Measurements from ENCODE around the gene ATP10B. TPM values are rescaled to one million over a fixed set of nuclear protein-coding genes. Genes with fewer than 3 reads are reported as not detected.

The ATP10B gene
- total RNA-seq, 1 experiment from 2014 or later = 0.11 TPM

DNA sequence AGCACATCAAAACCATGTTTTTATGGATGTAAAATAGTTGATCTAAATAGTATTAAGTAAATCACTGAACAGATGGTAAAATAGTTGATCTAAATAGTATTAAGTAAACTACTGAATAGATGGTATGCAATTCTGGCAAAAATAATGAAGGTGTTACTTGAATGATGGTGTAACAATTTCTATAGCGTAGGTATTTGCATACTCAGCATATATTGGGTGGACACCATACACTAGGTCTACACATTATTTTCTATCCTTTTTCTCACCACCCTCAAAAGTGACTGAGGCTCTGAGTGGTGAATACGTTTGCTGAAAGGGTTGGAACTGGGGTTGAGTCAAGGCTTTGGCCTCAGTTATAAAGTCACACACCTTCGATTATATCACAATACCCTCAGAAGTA is 81.3 kb downstream of the ATP10B start:
- no peaks in the 10 kb centered on the region for H3K9me3 Mint-ChIP-seq
- H3K36me3 Mint-ChIP-seq = no peaks in the 10 kb centered on the region
- POLR2A ChIA-PET = no interaction called here
- TF ChIP-seq, protein P1, sequence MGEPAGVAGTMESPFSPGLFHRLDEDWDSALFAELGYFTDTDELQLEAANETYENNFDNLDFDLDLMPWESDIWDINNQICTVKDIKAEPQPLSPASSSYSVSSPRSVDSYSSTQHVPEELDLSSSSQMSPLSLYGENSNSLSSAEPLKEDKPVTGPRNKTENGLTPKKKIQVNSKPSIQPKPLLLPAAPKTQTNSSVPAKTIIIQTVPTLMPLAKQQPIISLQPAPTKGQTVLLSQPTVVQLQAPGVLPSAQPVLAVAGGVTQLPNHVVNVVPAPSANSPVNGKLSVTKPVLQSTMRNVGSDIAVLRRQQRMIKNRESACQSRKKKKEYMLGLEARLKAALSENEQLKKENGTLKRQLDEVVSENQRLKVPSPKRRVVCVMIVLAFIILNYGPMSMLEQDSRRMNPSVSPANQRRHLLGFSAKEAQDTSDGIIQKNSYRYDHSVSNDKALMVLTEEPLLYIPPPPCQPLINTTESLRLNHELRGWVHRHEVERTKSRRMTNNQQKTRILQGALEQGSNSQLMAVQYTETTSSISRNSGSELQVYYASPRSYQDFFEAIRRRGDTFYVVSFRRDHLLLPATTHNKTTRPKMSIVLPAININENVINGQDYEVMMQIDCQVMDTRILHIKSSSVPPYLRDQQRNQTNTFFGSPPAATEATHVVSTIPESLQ (CRISPR knock-in tag; IDR thresholded peaks at IDR 0.05) = no peak
- TF ChIP-seq TEAD4 (CRISPR knock-in tag; IDR thresholded peaks at IDR 0.05) (no peak), MXD4 (CRISPR knock-in tag; IDR thresholded peaks at IDR 0.05; ENCODE audit: borderline replicate concordance) (no peak), ESRRA (CRISPR knock-in tag; IDR thresholded peaks at IDR 0.05; ENCODE audit: borderline replicate concordance) (no peak), NFE2L1 (CRISPR knock-in tag; IDR thresholded peaks at IDR 0.05) (no peak), NR1H2 (CRISPR knock-in tag; IDR thresholded peaks at IDR 0.05) (no peak), SMAD3 (CRISPR knock-in tag; IDR thresholded peaks at IDR 0.05; ENCODE audit: borderline replicate concordance) (no peak), SMAD4 (CRISPR knock-in tag; IDR thresholded peaks at IDR 0.05) (no peak), ZNF423 (CRISPR knock-in tag; IDR thresholded peaks at IDR 0.05) (no peak), FOXK1 (CRISPR knock-in tag; IDR thresholded peaks at IDR 0.05) (no peak), ZNF219 (CRISPR knock-in tag; IDR thresholded peaks at IDR 0.05; ENCODE audit: borderline replicate concordance) (no peak), CBFB (CRISPR knock-in tag; IDR thresholded peaks at IDR 0.05; ENCODE audit: low read depth) (no peak), ZNF671 (CRISPR knock-in tag; IDR thresholded peaks at IDR 0.05) (no peak), ZNF317 (CRISPR knock-in tag; IDR thresholded peaks at IDR 0.05; ENCODE audit: borderline replicate concordance, low read depth) (no peak)
- TF ChIP-seq, protein P2, sequence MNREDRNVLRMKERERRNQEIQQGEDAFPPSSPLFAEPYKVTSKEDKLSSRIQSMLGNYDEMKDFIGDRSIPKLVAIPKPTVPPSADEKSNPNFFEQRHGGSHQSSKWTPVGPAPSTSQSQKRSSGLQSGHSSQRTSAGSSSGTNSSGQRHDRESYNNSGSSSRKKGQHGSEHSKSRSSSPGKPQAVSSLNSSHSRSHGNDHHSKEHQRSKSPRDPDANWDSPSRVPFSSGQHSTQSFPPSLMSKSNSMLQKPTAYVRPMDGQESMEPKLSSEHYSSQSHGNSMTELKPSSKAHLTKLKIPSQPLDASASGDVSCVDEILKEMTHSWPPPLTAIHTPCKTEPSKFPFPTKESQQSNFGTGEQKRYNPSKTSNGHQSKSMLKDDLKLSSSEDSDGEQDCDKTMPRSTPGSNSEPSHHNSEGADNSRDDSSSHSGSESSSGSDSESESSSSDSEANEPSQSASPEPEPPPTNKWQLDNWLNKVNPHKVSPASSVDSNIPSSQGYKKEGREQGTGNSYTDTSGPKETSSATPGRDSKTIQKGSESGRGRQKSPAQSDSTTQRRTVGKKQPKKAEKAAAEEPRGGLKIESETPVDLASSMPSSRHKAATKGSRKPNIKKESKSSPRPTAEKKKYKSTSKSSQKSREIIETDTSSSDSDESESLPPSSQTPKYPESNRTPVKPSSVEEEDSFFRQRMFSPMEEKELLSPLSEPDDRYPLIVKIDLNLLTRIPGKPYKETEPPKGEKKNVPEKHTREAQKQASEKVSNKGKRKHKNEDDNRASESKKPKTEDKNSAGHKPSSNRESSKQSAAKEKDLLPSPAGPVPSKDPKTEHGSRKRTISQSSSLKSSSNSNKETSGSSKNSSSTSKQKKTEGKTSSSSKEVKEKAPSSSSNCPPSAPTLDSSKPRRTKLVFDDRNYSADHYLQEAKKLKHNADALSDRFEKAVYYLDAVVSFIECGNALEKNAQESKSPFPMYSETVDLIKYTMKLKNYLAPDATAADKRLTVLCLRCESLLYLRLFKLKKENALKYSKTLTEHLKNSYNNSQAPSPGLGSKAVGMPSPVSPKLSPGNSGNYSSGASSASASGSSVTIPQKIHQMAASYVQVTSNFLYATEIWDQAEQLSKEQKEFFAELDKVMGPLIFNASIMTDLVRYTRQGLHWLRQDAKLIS (CRISPR knock-in tag; IDR thresholded peaks at IDR 0.05; ENCODE audit: borderline replicate concordance) = no peak
- TF ChIP-seq, protein P3, sequence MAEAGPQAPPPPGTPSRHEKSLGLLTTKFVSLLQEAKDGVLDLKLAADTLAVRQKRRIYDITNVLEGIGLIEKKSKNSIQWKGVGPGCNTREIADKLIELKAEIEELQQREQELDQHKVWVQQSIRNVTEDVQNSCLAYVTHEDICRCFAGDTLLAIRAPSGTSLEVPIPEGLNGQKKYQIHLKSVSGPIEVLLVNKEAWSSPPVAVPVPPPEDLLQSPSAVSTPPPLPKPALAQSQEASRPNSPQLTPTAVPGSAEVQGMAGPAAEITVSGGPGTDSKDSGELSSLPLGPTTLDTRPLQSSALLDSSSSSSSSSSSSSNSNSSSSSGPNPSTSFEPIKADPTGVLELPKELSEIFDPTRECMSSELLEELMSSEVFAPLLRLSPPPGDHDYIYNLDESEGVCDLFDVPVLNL (CRISPR knock-in tag; IDR thresholded peaks at IDR 0.05; ENCODE audit: borderline replicate concordance, low read depth) = no peak
- TF ChIP-seq, protein P4, sequence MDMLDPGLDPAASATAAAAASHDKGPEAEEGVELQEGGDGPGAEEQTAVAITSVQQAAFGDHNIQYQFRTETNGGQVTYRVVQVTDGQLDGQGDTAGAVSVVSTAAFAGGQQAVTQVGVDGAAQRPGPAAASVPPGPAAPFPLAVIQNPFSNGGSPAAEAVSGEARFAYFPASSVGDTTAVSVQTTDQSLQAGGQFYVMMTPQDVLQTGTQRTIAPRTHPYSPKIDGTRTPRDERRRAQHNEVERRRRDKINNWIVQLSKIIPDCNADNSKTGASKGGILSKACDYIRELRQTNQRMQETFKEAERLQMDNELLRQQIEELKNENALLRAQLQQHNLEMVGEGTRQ (CRISPR knock-in tag; IDR thresholded peaks at IDR 0.05) = no peak
- TF ChIP-seq, protein P5, sequence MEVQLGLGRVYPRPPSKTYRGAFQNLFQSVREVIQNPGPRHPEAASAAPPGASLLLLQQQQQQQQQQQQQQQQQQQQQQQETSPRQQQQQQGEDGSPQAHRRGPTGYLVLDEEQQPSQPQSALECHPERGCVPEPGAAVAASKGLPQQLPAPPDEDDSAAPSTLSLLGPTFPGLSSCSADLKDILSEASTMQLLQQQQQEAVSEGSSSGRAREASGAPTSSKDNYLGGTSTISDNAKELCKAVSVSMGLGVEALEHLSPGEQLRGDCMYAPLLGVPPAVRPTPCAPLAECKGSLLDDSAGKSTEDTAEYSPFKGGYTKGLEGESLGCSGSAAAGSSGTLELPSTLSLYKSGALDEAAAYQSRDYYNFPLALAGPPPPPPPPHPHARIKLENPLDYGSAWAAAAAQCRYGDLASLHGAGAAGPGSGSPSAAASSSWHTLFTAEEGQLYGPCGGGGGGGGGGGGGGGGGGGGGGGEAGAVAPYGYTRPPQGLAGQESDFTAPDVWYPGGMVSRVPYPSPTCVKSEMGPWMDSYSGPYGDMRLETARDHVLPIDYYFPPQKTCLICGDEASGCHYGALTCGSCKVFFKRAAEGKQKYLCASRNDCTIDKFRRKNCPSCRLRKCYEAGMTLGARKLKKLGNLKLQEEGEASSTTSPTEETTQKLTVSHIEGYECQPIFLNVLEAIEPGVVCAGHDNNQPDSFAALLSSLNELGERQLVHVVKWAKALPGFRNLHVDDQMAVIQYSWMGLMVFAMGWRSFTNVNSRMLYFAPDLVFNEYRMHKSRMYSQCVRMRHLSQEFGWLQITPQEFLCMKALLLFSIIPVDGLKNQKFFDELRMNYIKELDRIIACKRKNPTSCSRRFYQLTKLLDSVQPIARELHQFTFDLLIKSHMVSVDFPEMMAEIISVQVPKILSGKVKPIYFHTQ (CRISPR knock-in tag; IDR thresholded peaks at IDR 0.05) = no peak
- TF ChIP-seq, protein P6, sequence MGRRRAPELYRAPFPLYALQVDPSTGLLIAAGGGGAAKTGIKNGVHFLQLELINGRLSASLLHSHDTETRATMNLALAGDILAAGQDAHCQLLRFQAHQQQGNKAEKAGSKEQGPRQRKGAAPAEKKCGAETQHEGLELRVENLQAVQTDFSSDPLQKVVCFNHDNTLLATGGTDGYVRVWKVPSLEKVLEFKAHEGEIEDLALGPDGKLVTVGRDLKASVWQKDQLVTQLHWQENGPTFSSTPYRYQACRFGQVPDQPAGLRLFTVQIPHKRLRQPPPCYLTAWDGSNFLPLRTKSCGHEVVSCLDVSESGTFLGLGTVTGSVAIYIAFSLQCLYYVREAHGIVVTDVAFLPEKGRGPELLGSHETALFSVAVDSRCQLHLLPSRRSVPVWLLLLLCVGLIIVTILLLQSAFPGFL (CRISPR knock-in tag; IDR thresholded peaks at IDR 0.05; ENCODE audit: borderline replicate concordance) = no peak
- DNase-seq (ENCODE audit: low spot score) = no peak
- no peak overlapping the region for H3K27ac Mint-ChIP-seq
- H3K27me3 Mint-ChIP-seq (ENCODE audit: low read depth) = no peaks in the 10 kb centered on the region; the same call in 1 of the 2 replicates
- H3K4me1 Mint-ChIP-seq = peaks cover 32% of the 10 kb centered on the region
- no peak for ATAC-seq
- H3K4me3 Mint-ChIP-seq = no peak overlapping the region
- CTCF ChIA-PET = no interaction called here

All from WTC11 (cell line).